NCI-H748 (cell line): ENCODE measurements around the gene AKAP1.

ENCODE experiments used
- DNase-seq: peaks from one replicate; lab custom pipeline; 2025; ENCODE audit not compliant: unreplicated experiment; lab: John Stamatoyannopoulos, UW

Gene AKAP1

GRCh38 chr17:57104461-57105175 is 19.6 kb downstream of the AKAP1 start:
- DNase-seq = no peak

GRCh38 chr17:57105591-57105990 is 20.5 kb downstream of the AKAP1 start:
- DNase-seq = no peak

GRCh38 chr17:57106107-57106835 is 21.2 kb downstream of the AKAP1 start:
- DNase-seq = peak; percentile 28

- no peak for DNase-seq
Measured at GRCh38 chr17:57106836-57107497, 21.9 kb downstream of the AKAP1 start.

- DNase-seq = peak; percentile 25
Measured at GRCh38 chr17:57107498-57108101, 22.6 kb downstream of the AKAP1 start.

GRCh38 chr17:57108671-57109392 is 23.8 kb downstream of the AKAP1 start:
- DNase-seq = peak; percentile 7

- DNase-seq = no peak
Measured at GRCh38 chr17:57109393-57110151, 24.5 kb downstream of the AKAP1 start.

- no peak for DNase-seq
Measured at GRCh38 chr17:57110152-57110542, 25.1 kb downstream of the AKAP1 start.

GRCh38 chr17:57110579-57111325 is 25.7 kb downstream of the AKAP1 start:
- DNase-seq = no peak

- DNase-seq = no peak
Measured at GRCh38 chr17:57111386-57111785, 26.3 kb downstream of the AKAP1 start.

- DNase-seq = no peak
Measured at GRCh38 chr17:57113011-57113410, 28.0 kb downstream of the AKAP1 start.

GRCh38 chr17:57113656-57114055 is 28.6 kb downstream of the AKAP1 start:
- DNase-seq = no peak

- peak; percentile 37 for DNase-seq
Measured at GRCh38 chr17:57114085-57114673, 29.1 kb downstream of the AKAP1 start.

GRCh38 chr17:57115377-57115776 is 30.3 kb downstream of the AKAP1 start:
- no peak for DNase-seq

GRCh38 chr17:57115916-57116315 is 30.9 kb downstream of the AKAP1 start:
- DNase-seq = no peak

- no peak for DNase-seq
Measured at GRCh38 chr17:57117798-57118197, 32.8 kb downstream of the AKAP1 start.

- DNase-seq = no peak
Measured at GRCh38 chr17:57120814-57121213, 35.8 kb downstream of the AKAP1 start.

- peak; percentile 32 for DNase-seq
Measured at GRCh38 chr17:57121308-57122042, 36.4 kb downstream of the AKAP1 start.
